ENCODE results near the gene BEGAIN.

- no peak for TF ChIP-seq CTCF (IDR thresholded peaks at IDR 0.05)
- TF ChIP-seq POLR2A (IDR thresholded peaks at IDR 0.05): no peak
Measured at GRCh38 chr14:100592972-100593371, 5.8 kb upstream of the BEGAIN start.

Measured in thyroid gland (tissue), 4 donors.